HG02938 (cell line): ENCODE measurements around the gene ABTB2.

Experiments
- ATAC-seq: cut with Tn5 transposase; IDR thresholded peaks from one replicate; pipeline ENCODE4 v1.9.1; 2021; ENCODE audit warnings: mild to moderate bottlenecking, moderate library complexity; ENCODE audit not compliant: unreplicated experiment

ABTB2 gene

GRCh38 chr11:34132261-34132965 is 225.4 kb downstream of the ABTB2 start:
- ATAC-seq: no peak

- ATAC-seq: no peak
Observed at GRCh38 chr11:34128824-34129223, 229.0 kb downstream of the ABTB2 start.

GRCh38 chr11:34126959-34127848 is 230.6 kb downstream of the ABTB2 start:
- ATAC-seq: no peak

DNA sequence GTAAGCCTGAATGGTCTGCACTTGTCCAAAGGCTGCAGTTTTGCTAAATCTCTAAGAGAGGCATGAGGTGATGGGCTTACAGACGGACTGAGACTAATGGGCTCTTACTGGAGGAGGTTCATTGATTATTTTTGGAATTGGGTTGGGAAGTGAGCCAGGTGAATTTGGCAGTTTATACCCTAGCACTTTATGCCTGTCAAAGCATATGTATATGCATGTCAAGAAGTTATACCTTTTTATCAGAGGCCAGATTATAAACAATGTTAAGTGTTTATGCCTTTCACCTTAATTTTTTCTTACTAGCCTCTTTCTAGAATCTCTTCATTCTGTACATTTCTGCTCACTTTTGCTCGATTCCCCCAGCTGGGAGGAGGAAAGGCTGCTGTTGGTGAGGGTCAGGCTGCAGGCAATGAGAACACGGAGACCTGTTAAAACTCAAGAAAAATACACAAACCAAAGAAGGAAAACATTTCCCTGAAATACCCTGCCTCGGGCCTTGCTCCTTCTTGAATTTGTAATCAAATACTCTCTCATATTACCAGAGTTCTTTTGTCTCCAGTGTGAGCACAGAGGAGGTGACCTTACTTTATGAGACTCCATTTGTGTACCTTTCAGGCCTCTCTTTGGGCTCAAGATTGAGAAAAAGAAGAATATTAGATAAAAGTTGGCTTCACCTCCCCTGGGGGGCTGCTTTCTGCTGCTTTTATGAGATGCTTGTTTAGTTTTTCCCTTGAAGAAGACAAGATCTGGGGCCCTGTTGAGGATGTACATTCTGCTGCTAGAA is 232.7 kb downstream of the ABTB2 start:
- no peak for ATAC-seq

DNA sequence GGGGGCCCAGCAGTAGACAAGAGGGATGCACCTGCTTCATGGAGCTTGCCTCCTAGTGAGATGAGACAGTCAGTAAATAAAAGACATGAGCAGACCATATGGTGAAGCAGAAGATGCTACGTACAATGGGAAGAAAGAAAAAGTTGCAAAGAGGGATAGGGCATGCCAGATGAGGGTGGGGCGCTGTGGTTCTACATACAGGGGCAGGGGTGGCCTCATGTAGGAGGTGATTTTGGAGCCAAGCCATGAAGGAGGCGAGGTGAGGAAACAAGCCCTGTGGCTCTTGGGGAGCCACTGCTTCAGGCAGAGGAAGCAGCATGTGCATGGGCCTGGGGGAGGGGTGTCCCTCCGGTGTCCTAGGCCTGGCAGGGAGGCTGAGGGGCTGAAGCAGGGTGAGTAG is 237.2 kb downstream of the ABTB2 start:
- no peak for ATAC-seq

- no peak for ATAC-seq
Observed at GRCh38 chr11:34114471-34114870, 243.3 kb downstream of the ABTB2 start.

DNA sequence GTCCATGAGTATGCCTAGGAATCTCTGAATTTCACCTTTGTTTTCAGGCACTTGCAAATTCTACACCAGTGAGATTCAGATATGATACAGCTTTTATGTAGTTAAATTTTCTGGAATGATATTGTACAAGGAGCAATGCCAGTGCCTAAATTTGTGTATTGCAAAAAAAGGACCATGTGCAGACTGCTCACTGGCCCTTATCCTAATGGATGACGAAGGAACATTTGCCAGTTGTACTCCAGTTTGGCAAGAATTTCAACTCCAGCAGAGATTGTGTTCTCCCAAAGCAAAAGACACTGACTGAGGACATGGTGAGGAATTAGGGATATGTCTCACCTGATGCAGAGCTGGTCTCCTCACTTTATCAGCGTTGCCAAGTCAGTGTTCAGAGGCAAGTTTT is 243.8 kb downstream of the ABTB2 start:
- ATAC-seq: no peak

DNA sequence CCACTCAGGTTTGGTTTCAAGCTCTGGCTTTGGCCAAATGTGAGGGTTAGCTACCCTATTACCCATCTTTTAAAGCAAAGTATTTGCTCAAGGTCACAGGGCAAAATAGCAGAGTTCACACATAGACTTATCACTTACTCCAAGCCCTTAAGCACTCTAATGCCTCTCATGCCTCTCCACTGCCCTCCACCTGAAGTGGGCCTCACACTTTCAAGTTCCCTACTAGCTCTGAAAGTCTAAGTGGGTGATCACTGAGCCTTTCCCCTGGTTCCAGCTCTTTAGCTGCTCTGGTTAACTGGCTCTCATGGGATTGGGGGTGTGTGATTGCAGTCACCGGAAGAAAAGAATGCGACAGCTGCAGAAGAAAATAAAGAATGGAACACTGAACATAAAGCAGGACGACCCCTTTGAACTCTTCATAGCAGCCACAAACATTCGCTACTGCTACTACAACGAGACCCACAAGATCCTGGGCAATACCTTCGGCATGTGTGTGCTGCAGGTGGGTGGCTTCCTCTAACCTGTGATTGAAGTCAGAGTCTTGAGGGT is 246.0 kb downstream of the ABTB2 start:
- no peak for ATAC-seq

DNA sequence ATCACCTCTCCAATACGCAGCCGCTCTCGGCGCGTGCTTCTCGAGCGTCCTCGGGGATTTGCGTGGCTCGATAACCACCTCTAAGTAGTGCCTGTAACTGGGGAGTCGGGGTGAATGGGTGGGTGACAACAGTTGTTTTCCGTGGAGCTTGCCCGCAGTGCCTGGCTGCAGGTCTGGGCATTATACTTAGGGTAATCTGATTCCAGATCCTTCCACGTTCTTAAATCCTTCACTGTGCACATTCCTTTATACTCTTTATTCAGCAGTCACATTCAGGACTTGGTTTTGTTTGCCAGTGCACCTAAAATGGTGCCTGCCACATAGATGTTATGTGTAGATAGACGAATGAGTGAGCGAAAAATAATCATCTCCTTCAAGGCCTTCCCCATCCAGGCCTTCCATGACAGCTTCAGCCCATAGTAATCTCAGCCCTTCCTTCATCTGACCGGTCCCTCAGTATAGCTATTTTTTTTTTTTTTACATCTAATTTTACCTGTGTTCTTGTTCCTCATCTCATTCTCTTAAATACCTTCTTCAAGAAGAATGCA is 251.8 kb downstream of the ABTB2 start:
- no peak for ATAC-seq

- ATAC-seq: peak; percentile 86
Observed at GRCh38 chr11:34105079-34105956, 252.5 kb downstream of the ABTB2 start, which contains the start of gene NAT10. NAT10 (plus strand) TSS chr11:34105629; CDS start chr11:34108226, 2,597 bp downstream.

- no peak for ATAC-seq
Observed at GRCh38 chr11:34104680-34105078, 253.1 kb downstream of the ABTB2 start.
